GM12864 (cell line): ENCODE results near the gene CCDC149.

Experiments
- DNase-seq: peaks from one replicate; pipeline ENCODE4 v3.0.0-alpha.2; 2011; ENCODE audit warnings: low read depth
- H3K4me3 ChIP-seq: 2 replicates; pipeline ENCODE4 v1.5.1; 2011; ENCODE audit warnings: mild to moderate bottlenecking, low read depth, low read length, control low read depth
- CTCF ChIP-seq: IDR thresholded peaks from 2 replicates; pipeline ENCODE4 v1.5.1; 2011; ENCODE audit warnings: low read depth, mild to moderate bottlenecking, moderate library complexity, low read length, control low read depth, inconsistent platforms; ENCODE audit errors: missing control alignments

CCDC149 gene

DNA sequence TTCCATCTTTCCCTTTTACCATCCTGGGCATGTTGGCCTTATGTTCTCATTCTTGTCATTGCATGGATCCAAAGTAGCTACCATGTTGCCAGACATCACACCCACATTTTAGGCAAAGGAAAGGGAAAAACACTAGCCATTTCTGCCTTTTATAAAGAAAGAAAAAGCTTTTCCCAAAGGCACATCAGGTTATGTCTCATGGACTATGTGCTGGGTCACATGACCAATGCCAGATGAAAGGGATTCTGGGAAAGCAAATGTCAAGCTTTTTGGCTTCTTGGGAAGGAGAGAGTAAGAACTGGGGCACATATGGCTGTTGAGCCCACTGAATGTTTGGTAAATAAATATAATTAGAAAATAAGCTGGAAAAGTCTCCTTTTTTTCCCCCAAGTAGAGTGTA, 121.8 kb downstream of the CCDC149 start:
- no peak for DNase-seq
- no peak for TF ChIP-seq CTCF
- no peak overlapping the region for H3K4me3 ChIP-seq

DNA sequence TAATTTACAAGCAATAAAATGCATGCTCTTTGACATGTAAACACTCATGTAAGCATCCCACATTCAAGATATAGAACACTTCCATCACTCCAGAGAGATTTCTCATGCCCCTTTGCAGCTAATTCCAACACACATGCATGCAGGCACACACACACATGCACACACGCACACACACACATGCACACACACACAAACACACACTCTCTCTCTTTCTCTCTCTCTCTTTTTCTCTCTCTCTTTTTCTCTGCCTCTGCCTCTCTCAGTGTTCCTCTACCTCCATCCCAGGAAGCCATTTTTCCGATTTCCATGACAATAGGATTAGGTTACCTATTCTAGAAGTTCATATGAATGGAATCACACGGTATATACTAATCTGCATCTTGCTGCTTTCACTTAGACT, 129.3 kb downstream of the CCDC149 start:
- DNase-seq = no peak
- no peak overlapping the region for H3K4me3 ChIP-seq
- TF ChIP-seq CTCF = no peak

DNA sequence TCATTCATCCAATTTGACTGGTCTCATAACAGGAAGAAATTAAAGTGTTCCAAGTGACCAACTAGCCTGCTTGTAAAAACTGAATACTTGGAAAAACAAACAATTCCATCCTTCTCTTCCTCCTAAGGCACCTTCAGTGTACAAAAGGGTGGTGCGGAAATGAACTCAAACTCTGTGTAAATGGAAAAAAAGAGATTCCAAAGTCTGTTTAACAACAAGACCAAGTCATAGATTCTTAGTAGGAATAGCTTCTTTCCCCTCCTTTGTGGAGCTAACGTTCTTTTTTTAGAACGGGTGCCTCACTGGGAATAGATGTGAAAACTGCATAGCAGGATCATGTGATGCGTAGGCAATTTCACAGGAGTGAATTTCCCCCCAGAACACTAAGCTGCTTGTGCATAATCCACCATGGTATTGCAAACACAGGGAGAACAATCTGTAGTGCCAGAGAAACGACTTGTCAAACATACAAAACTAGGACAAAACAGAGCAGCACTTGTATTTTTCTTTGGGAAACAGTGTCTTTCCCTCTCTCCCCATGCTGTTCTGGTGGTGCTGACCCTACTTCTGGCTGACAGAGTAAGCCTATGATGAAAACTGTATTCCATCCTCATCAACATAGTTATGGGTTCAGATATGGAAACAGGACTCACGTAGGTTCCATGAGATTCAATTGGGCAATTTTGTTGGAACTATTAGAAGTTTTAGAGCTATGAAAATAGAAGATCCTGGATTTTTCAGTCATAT, 130.7 kb downstream of the CCDC149 start:
- no peak overlapping the region for H3K4me3 ChIP-seq
- DNase-seq = no peak
- no peak for TF ChIP-seq CTCF

GRCh38 chr4:24780936-24781495, 131.8 kb downstream of the CCDC149 start:
- TF ChIP-seq CTCF = no peak
- DNase-seq = no peak

DNA sequence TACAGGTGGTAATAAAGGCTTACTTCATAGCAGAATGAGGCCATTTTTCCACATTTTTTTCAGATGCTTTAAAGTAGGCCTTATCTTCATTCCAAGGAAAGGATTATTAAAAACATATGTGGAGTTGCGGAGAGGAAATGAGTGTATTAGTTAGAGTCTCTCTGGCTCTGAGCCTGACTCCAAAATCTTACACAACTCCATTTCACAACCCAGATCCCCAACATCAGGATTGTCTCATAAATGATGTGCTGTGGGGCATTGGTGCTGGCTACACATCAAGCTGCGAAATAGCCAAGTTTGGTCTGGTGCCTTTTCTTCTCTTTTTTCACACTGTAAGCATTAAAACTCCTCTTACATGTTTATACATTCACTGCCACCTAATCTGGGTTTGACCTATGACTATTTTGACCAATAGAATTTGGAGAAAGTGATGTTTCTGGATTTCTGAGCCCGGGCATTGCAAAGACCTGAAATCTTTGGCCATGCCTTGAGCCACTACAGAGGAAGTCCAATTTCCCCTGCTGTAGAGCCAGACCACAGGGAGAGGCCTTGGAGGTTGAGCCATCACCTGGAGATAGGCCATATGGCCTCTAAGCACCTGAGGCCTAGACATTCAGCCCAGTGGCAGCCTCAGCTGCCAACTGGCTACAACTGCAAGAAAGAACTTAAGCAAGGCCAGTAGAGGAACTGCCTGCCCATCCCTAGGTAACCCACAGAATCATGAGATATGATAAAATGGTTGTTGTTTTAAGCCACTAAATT, 134.2 kb downstream of the CCDC149 start:
- TF ChIP-seq CTCF = no peak
- no peak for DNase-seq
- no peak overlapping the region for H3K4me3 ChIP-seq

More at GRCh38 chr4:24780936-24781495, 131.8 kb downstream of the CCDC149 start:
- no peak overlapping the region for H3K4me3 ChIP-seq

- no peak overlapping the region for H3K4me3 ChIP-seq
- no peak for TF ChIP-seq CTCF
- no peak for DNase-seq
Measured at GRCh38 chr4:24777536-24778463, 135.0 kb downstream of the CCDC149 start.
